Activated CD8-positive, alpha-beta T cell treated with anti-CD3 and anti-CD28 coated beads for 36 hours (primary cell): Measurements from ENCODE around the gene EPB41. TPM values are rescaled to one million over a fixed set of nuclear protein-coding genes. Genes with fewer than 3 reads are reported as not detected.
A peak's percentile ranks its signal among the peaks of the same experiment; 100 is the strongest.
"Not testable (repeated sequence)": the region's sequence is repeated elsewhere in the genome, so short reads cannot be mapped to it uniquely, and the experiment has no call there.

Experiments used
- ATAC-seq: fragments of 200-7000 bp; cut with Tn5 transposase; one replicate; pipeline ENCODE4 v1.10.0; 2021; ENCODE audit warnings: mild to moderate bottlenecking, moderate library complexity
- CTCF ChIA-PET: fragments of 350-600 bp; sonication (Branson Sonifier 250); formaldehyde crosslinking; loops from one replicate; lab custom pipeline; 2021; ENCODE audit warnings: antibody characterized with exemption; lab: Charles Lee
- POLR2A ChIA-PET: fragments of 350-600 bp; sonication (Branson Sonifier 250); formaldehyde crosslinking; loops from one replicate; lab custom pipeline; 2021; ENCODE audit warnings: antibody characterized with exemption; lab: Charles Lee
- DNase-seq: peaks from one replicate; pipeline ENCODE4 v3.0.0-alpha.2; 2020
- H3K27ac Mint-ChIP-seq: one replicate; pipeline ENCODE4 v1.8.0; 2021; ENCODE audit warnings: mild to moderate bottlenecking, mixed read lengths
- H3K27me3 Mint-ChIP-seq: one replicate; pipeline ENCODE4 v1.8.0; 2021; ENCODE audit warnings: mixed read lengths
- H3K36me3 Mint-ChIP-seq: one replicate; pipeline ENCODE4 v1.8.0; 2021; ENCODE audit warnings: low read depth, mixed read lengths
- H3K4me1 Mint-ChIP-seq: one replicate; pipeline ENCODE4 v1.8.0; 2021; ENCODE audit warnings: low read depth, mixed read lengths
- H3K4me3 Mint-ChIP-seq: one replicate; pipeline ENCODE4 v1.8.0; 2021; ENCODE audit warnings: mild to moderate bottlenecking, moderate library complexity, mixed read lengths
- H3K9me3 Mint-ChIP-seq: one replicate; pipeline ENCODE4 v1.8.0; 2021; ENCODE audit warnings: mixed read lengths
- CTCF ChIP-seq: fragments of 200-600 bp; IDR thresholded peaks from one replicate; pipeline ENCODE4 v1.8.0; 2022; ENCODE audit warnings: antibody characterized with exemption, mild to moderate bottlenecking
- intact Hi-C: fragments of 100-400 bp; cut with micrococcal nuclease; formaldehyde crosslinking; loops from one replicate; pipeline ENCODE4 v1.10.0; 2022
- total RNA-seq, 2 experiments: library from RNA; stranded (reverse); gene quantifications; one replicate each; pipeline ENCODE4 v1.2.3, GENCODE V29; 2021

EPB41 gene
- total RNA-seq, 2 experiments from 2014 or later = 74.9 to 80.3 TPM

GRCh38 chr1:29125237-29125641 is 210.9 kb downstream of the EPB41 start:
- Mint-ChIP-seq H3K27me3 (peaks cover 21% of the 10 kb centered on the region), H3K36me3 (no peaks in the 10 kb centered on the region), H3K27ac (peak overlapping the region; percentile 67), H3K9me3 (no peaks in the 10 kb centered on the region), H3K4me1 (no peaks in the 10 kb centered on the region), H3K4me3 (peak overlapping the region; percentile 70)
- ChIA-PET POLR2A (interaction anchor here (1.0 kb wide), 1 partner anchor 208 kb away, joined by 3 read pairs; no protein-coding TSS in a partner anchor), CTCF (interaction anchor here (1.9 kb wide), 1 partner anchor 77 kb away, joined by 11 read pairs; no protein-coding TSS in a partner anchor)
- intact Hi-C loops = no loop called here
- no peak for TF ChIP-seq CTCF
- DNase-seq (no peak), ATAC-seq (no peak)

- Mint-ChIP-seq H3K4me1 (no peaks in the 10 kb centered on the region), H3K27me3 (peaks cover 23% of the 10 kb centered on the region), H3K36me3 (no peaks in the 10 kb centered on the region), H3K4me3 (peak overlapping the region; percentile 70), H3K9me3 (no peaks in the 10 kb centered on the region), H3K27ac (no peak overlapping the region)
- CTCF ChIA-PET = no interaction called here
- DNase-seq = no peak
- no peak for TF ChIP-seq CTCF
- no peak for ATAC-seq
- intact Hi-C loops = no loop called here
- POLR2A ChIA-PET = interaction anchor here (1.0 kb wide), 1 partner anchor 208 kb away, joined by 3 read pairs; no protein-coding TSS in a partner anchor
Measured at GRCh38 chr1:29125788-29126187, 211.4 kb downstream of the EPB41 start.

GRCh38 chr1:29126198-29126597 is 211.8 kb downstream of the EPB41 start:
- Mint-ChIP-seq H3K4me1 (no peaks in the 10 kb centered on the region), H3K9me3 (no peaks in the 10 kb centered on the region), H3K4me3 (peak overlapping the region; percentile 70), H3K36me3 (no peaks in the 10 kb centered on the region), H3K27me3 (peaks cover 23% of the 10 kb centered on the region), H3K27ac (no peak overlapping the region)
- DNase-seq (no peak), ATAC-seq (no peak)
- intact Hi-C loops = no loop called here
- POLR2A ChIA-PET = no interaction called here
- no peak for TF ChIP-seq CTCF
- CTCF ChIA-PET = interaction anchor here (0.7 kb wide), 1 partner anchor 22 kb away, joined by 3 read pairs; no protein-coding TSS in a partner anchor

GRCh38 chr1:29128739-29129138 is 214.4 kb downstream of the EPB41 start:
- ATAC-seq (no peak), DNase-seq (no peak)
- Mint-ChIP-seq H3K9me3 (no peaks in the 10 kb centered on the region), H3K4me3 (no peak overlapping the region), H3K27me3 (peaks cover 15% of the 10 kb centered on the region), H3K36me3 (no peaks in the 10 kb centered on the region), H3K4me1 (no peaks in the 10 kb centered on the region), H3K27ac (no peak overlapping the region)
- POLR2A ChIA-PET = no interaction called here
- no peak for TF ChIP-seq CTCF
- CTCF ChIA-PET = interaction anchor here (0.8 to 1.1 kb wide), 2 partner anchors 9 to 74 kb away, joined by 3 read pairs; no protein-coding TSS in a partner anchor
- intact Hi-C loops = no loop called here

GRCh38 chr1:29129916-29130315 is 215.5 kb downstream of the EPB41 start:
- no peak overlapping the region for H3K27ac Mint-ChIP-seq
- H3K9me3 Mint-ChIP-seq = no peaks in the 10 kb centered on the region
- no peak for TF ChIP-seq CTCF
- ChIA-PET CTCF (interaction anchor here (0.6 kb wide), 1 partner anchor 73 kb away, joined by 3 read pairs; no protein-coding TSS in a partner anchor), POLR2A (no interaction called here)
- DNase-seq (no peak), ATAC-seq (no peak)
- H3K27me3 Mint-ChIP-seq = peaks cover 15% of the 10 kb centered on the region
- H3K36me3 Mint-ChIP-seq = no peaks in the 10 kb centered on the region
- H3K4me3 Mint-ChIP-seq = no peak overlapping the region
- intact Hi-C loops = no loop called here
- H3K4me1 Mint-ChIP-seq = no peaks in the 10 kb centered on the region

- DNase-seq, H3K9me3 Mint-ChIP-seq, H3K27me3 Mint-ChIP-seq, H3K27ac Mint-ChIP-seq, H3K4me3 Mint-ChIP-seq, H3K4me1 Mint-ChIP-seq, H3K36me3 Mint-ChIP-seq, intact Hi-C loops, CTCF ChIA-PET, ATAC-seq, POLR2A ChIA-PET: not testable (repeated sequence)
Measured at GRCh38 chr1:29131056-29131455, 216.7 kb downstream of the EPB41 start.
